Measurements from ENCODE around the gene SRSF7. TPM values are rescaled to one million over a fixed set of nuclear protein-coding genes. Genes with fewer than 3 reads are reported as not detected.
A peak's percentile ranks its signal among the peaks of the same experiment; 100 is the strongest.

Gene SRSF7
- total RNA-seq, 6 donors from 2014 or later = 44.2 to 260 (median 121) TPM

GRCh38 chr2:38728694-38729093, 22.5 kb downstream of the SRSF7 start:
- no peak for TF ChIP-seq POLR2AphosphoS5 (IDR thresholded peaks at IDR 0.05)
- no peaks in the 10 kb centered on the region for H3K9me3 ChIP-seq
- no peak for DNase-seq
- H3K27ac ChIP-seq = no peak overlapping the region
- no peaks in the 10 kb centered on the region for H3K27me3 ChIP-seq
- ATAC-seq (ENCODE audit: low FRiP score in 2 of 2) = no peak
- peaks cover 0 to 38% (median 25%) of the 10 kb centered on the region in 4 donors for H3K36me3 ChIP-seq
- WGBS, 2 donors = 52 to 74% methylated on average over 2 of the region's 2 CpGs
- no peaks in the 10 kb centered on the region for H3K4me1 ChIP-seq
- no peak overlapping the region for H3K4me3 ChIP-seq

GRCh38 chr2:38727661-38728060, 23.5 kb downstream of the SRSF7 start:
- Histone ChIP-seq H3K36me3 (peaks cover 0 to 29% (median 20%) of the 10 kb centered on the region in 4 donors), H3K9me3 (no peaks in the 10 kb centered on the region), H3K4me3 (no peak overlapping the region), H3K4me1 (peaks cover 0 to 2% (median 0%) of the 10 kb centered on the region in 4 donors), H3K27ac (no peak overlapping the region), H3K27me3 (no peaks in the 10 kb centered on the region)
- DNase-seq (no peak), ATAC-seq (ENCODE audit: low FRiP score in 2 of 2) (no peak)
- TF ChIP-seq CTCF (IDR thresholded peaks at IDR 0.05) = no peak
- no peak for TF ChIP-seq POLR2AphosphoS5 (IDR thresholded peaks at IDR 0.05)
- no peak for TF ChIP-seq POLR2A (IDR thresholded peaks at IDR 0.05)
- TF ChIP-seq EP300 (IDR thresholded peaks at IDR 0.05) = no peak
- WGBS, 2 donors = 85 to 92% methylated on average over 1 of the region's 1 CpG

- H3K4me1 ChIP-seq = peaks cover 8 to 15% (median 9%) of the 10 kb centered on the region in 4 donors
- 82 to 92% methylated on average over 7 of the region's 7 CpGs for WGBS, 2 donors
- no peak overlapping the region for H3K27ac ChIP-seq
- H3K36me3 ChIP-seq = no peaks in the 10 kb centered on the region
- no peaks in the 10 kb centered on the region for H3K9me3 ChIP-seq
- ATAC-seq (ENCODE audit: low FRiP score in 2 of 2) = no peak
- no peak for TF ChIP-seq CTCF (IDR thresholded peaks at IDR 0.05)
- TF ChIP-seq POLR2AphosphoS5 (IDR thresholded peaks at IDR 0.05) = no peak
- no peak for TF ChIP-seq POLR2A (IDR thresholded peaks at IDR 0.05)
- no peak for TF ChIP-seq EP300 (IDR thresholded peaks at IDR 0.05)
- no peaks in the 10 kb centered on the region for H3K27me3 ChIP-seq
- no peak overlapping the region for H3K4me3 ChIP-seq
- DNase-seq = no peak
Observed at GRCh38 chr2:38723173-38723572, 28.0 kb downstream of the SRSF7 start.

GRCh38 chr2:38722271-38723061, 28.7 kb downstream of the SRSF7 start:
- H3K27me3 ChIP-seq = no peaks in the 10 kb centered on the region
- no peaks in the 10 kb centered on the region for H3K9me3 ChIP-seq
- H3K36me3 ChIP-seq = no peaks in the 10 kb centered on the region
- no peak overlapping the region for H3K27ac ChIP-seq
- DNase-seq = no peak
- WGBS, 2 donors = 60 to 63% methylated on average over 9 of the region's 9 CpGs
- H3K4me3 ChIP-seq = no peak overlapping the region
- peaks cover 8 to 15% (median 9%) of the 10 kb centered on the region in 4 donors for H3K4me1 ChIP-seq
- TF ChIP-seq CTCF (IDR thresholded peaks at IDR 0.05) = no peak
- no peak for TF ChIP-seq POLR2AphosphoS5 (IDR thresholded peaks at IDR 0.05)
- TF ChIP-seq EP300 (IDR thresholded peaks at IDR 0.05) = no peak
- no peak for ATAC-seq (ENCODE audit: low FRiP score in 2 of 2)

GRCh38 chr2:38720613-38721241, 30.4 kb downstream of the SRSF7 start:
- H3K27me3 ChIP-seq = no peaks in the 10 kb centered on the region
- no peaks in the 10 kb centered on the region for H3K36me3 ChIP-seq
- no peaks in the 10 kb centered on the region for H3K9me3 ChIP-seq
- TF ChIP-seq POLR2AphosphoS5 (IDR thresholded peaks at IDR 0.05) (peak; percentile 9 to 68), POLR2A (IDR thresholded peaks at IDR 0.05) (no peak)
- H3K4me3 ChIP-seq = no peak overlapping the region
- peak; percentile 46 to 83 for DNase-seq
- 50 to 66% methylated on average over 4 of the region's 4 CpGs for WGBS, 2 donors
- peak; percentile 85 for ATAC-seq (ENCODE audit: low FRiP score in 2 of 2)
- peak overlapping the region; percentile 18 to 44 (median 36) for H3K27ac ChIP-seq
- peaks cover 9 to 20% (median 11%) of the 10 kb centered on the region in 4 donors for H3K4me1 ChIP-seq

All from upper lobe of left lung (tissue), 6 donors.